Measurements from ENCODE around the gene GPC1. TPM values are rescaled to one million over a fixed set of nuclear protein-coding genes. Genes with fewer than 3 reads are reported as not detected.
"Not testable (repeated sequence)": the region's sequence is repeated elsewhere in the genome, so short reads cannot be mapped to it uniquely, and the experiment has no call there.

GPC1 gene
- total RNA-seq = 10 to 100 TPM; 32.3 to 62.6 TPM
- 10 to 100 TPM; 28.0 to 66.8 TPM for polyA plus RNA-seq
- long read RNA-seq, donor 1, transcript GPC1-201 (9 exons, 3,713 nt) = major isoform, 6 of 78 reads
- long read RNA-seq, donor 1, partial matches to known transcripts = 72 of 78 reads
- long read RNA-seq, donor 1, other reads (novel, unspliced or antisense) = 0 of 78 reads
- long read RNA-seq, donor 2, transcript GPC1-201 (9 exons, 3,713 nt) = major isoform, 33 of 55 reads
- long read RNA-seq, donor 2, partial matches to known transcripts = 19 of 55 reads
- long read RNA-seq, donor 2, other reads (novel, unspliced or antisense) = 3 of 55 reads

- DNase-seq = peak; percentile 65 to 91
- Histone ChIP-seq H3K4me1 (ENCODE audit: control insufficient read depth in 1 of 2, insufficient read depth in 2 of 2, low read length in 2 of 2) (no peaks in the 10 kb centered on the region), H3K27ac (ENCODE audit: low read depth in 1 of 2, low read length in 2 of 2) (peak within 1 kb of the TSS; percentile 28 to 35)
Observed at GRCh38 chr2:240435457-240435947, at the start of gene GPC1. Gene GPC1 (plus strand): TSS chr2:240435663. CDS start chr2:240435919, 256 bp downstream.

GRCh38 chr2:240386326-240386725, 49.1 kb upstream of the GPC1 start:
- Histone ChIP-seq H3K27me3 (ENCODE audit: control insufficient read depth in 1 of 2, insufficient read depth in 2 of 2, low read length in 1 of 2) (no peaks in the 10 kb centered on the region), H3K36me3 (ENCODE audit: control insufficient read depth in 1 of 2, insufficient read depth in 2 of 2, low read length in 1 of 2) (no peaks in the 10 kb centered on the region), H3K4me1 (ENCODE audit: control insufficient read depth in 1 of 2, insufficient read depth in 2 of 2, low read length in 2 of 2) (no peaks in the 10 kb centered on the region), H3K9me3 (ENCODE audit: control insufficient read depth, low read length) (no peaks in the 10 kb centered on the region), H3K4me3 (ENCODE audit: low read length in 2 of 2) (no peak overlapping the region), H3K27ac (ENCODE audit: low read depth in 1 of 2, low read length in 2 of 2) (no peak overlapping the region)
- ATAC-seq (ENCODE audit: low FRiP score) (no peak), DNase-seq (peak; percentile 46 to 63)
- intact Hi-C loops (cut with DNase I) = no loop called here
- 87 to 90% methylated on average over 12 of the region's 12 CpGs for WGBS, 2 donors

More at GRCh38 chr2:240435457-240435947, at the start of gene GPC1:
- no peaks in the 10 kb centered on the region for H3K9me3 ChIP-seq (ENCODE audit: control insufficient read depth, low read length)
- ATAC-seq (ENCODE audit: low FRiP score) = peak; percentile 70
- H3K27me3 ChIP-seq (ENCODE audit: control insufficient read depth in 1 of 2, insufficient read depth in 2 of 2, low read length in 1 of 2) = no peaks in the 10 kb centered on the region
- H3K4me3 ChIP-seq (ENCODE audit: low read length in 2 of 2) = peak within 1 kb of the TSS; percentile 71 to 80
- no peaks in the 10 kb centered on the region for H3K36me3 ChIP-seq (ENCODE audit: control insufficient read depth in 1 of 2, insufficient read depth in 2 of 2, low read length in 1 of 2)
- intact Hi-C loops (cut with DNase I) = loop anchor here in 1 of 2 donors (1.0 to 5.0 kb wide), 2 partner anchors 61 to 158 kb away; no protein-coding TSS in a partner anchor
- WGBS, 2 donors = 1% methylated on average over 44 to 77 of the region's 77 CpGs

- H3K27me3 ChIP-seq (ENCODE audit: control insufficient read depth in 1 of 2, insufficient read depth in 2 of 2, low read length in 1 of 2); DNase-seq; H3K9me3 ChIP-seq (ENCODE audit: control insufficient read depth, low read length); ATAC-seq (ENCODE audit: low FRiP score); H3K4me1 ChIP-seq (ENCODE audit: control insufficient read depth in 1 of 2, insufficient read depth in 2 of 2, low read length in 2 of 2); intact Hi-C loops (cut with DNase I); H3K27ac ChIP-seq (ENCODE audit: low read depth in 1 of 2, low read length in 2 of 2); H3K36me3 ChIP-seq (ENCODE audit: control insufficient read depth in 1 of 2, insufficient read depth in 2 of 2, low read length in 1 of 2); H3K4me3 ChIP-seq (ENCODE audit: low read length in 2 of 2): not testable (repeated sequence)
- 89 to 93% methylated on average over 4 of the region's 4 CpGs for WGBS, 2 donors
Observed at GRCh38 chr2:240386743-240387142, 48.7 kb upstream of the GPC1 start.

- H3K4me3 ChIP-seq (ENCODE audit: low read length in 2 of 2) = no peak overlapping the region
- WGBS, 2 donors = 90 to 93% methylated on average over 9 of the region's 9 CpGs
- H3K36me3 ChIP-seq (ENCODE audit: control insufficient read depth in 1 of 2, insufficient read depth in 2 of 2, low read length in 1 of 2) = no peaks in the 10 kb centered on the region
- no peaks in the 10 kb centered on the region for H3K27me3 ChIP-seq (ENCODE audit: control insufficient read depth in 1 of 2, insufficient read depth in 2 of 2, low read length in 1 of 2)
- H3K27ac ChIP-seq (ENCODE audit: low read depth in 1 of 2, low read length in 2 of 2) = no peak overlapping the region
- intact Hi-C loops (cut with DNase I) = no loop called here
- H3K9me3 ChIP-seq (ENCODE audit: control insufficient read depth, low read length) = no peaks in the 10 kb centered on the region
- DNase-seq (no peak), ATAC-seq (ENCODE audit: low FRiP score) (no peak)
- H3K4me1 ChIP-seq (ENCODE audit: control insufficient read depth in 1 of 2, insufficient read depth in 2 of 2, low read length in 2 of 2) = no peaks in the 10 kb centered on the region
Observed at GRCh38 chr2:240387325-240387668, 48.2 kb upstream of the GPC1 start.

GRCh38 chr2:240387669-240388358, 47.6 kb upstream of the GPC1 start:
- WGBS, 2 donors = 68 to 74% methylated on average over 16 of the region's 16 CpGs
- ATAC-seq (ENCODE audit: low FRiP score) = peak; percentile 19
- H3K27me3 ChIP-seq (ENCODE audit: control insufficient read depth in 1 of 2, insufficient read depth in 2 of 2, low read length in 1 of 2) = no peaks in the 10 kb centered on the region
- peak; percentile 78 to 89 for DNase-seq
- no peaks in the 10 kb centered on the region for H3K36me3 ChIP-seq (ENCODE audit: control insufficient read depth in 1 of 2, insufficient read depth in 2 of 2, low read length in 1 of 2)
- intact Hi-C loops (cut with DNase I) = no loop called here
- H3K4me3 ChIP-seq (ENCODE audit: low read length in 2 of 2) = no peak overlapping the region
- H3K9me3 ChIP-seq (ENCODE audit: control insufficient read depth, low read length) = no peaks in the 10 kb centered on the region
- no peak overlapping the region for H3K27ac ChIP-seq (ENCODE audit: low read depth in 1 of 2, low read length in 2 of 2)
- no peaks in the 10 kb centered on the region for H3K4me1 ChIP-seq (ENCODE audit: control insufficient read depth in 1 of 2, insufficient read depth in 2 of 2, low read length in 2 of 2)

- 96 to 97% methylated on average over 20 to 21 of the region's 21 CpGs for WGBS, 2 donors
- no peaks in the 10 kb centered on the region for H3K36me3 ChIP-seq (ENCODE audit: control insufficient read depth in 1 of 2, insufficient read depth in 2 of 2, low read length in 1 of 2)
- DNase-seq (peak; percentile 36 to 74), ATAC-seq (ENCODE audit: low FRiP score) (no peak)
- H3K27me3 ChIP-seq (ENCODE audit: control insufficient read depth in 1 of 2, insufficient read depth in 2 of 2, low read length in 1 of 2) = no peaks in the 10 kb centered on the region
- H3K9me3 ChIP-seq (ENCODE audit: control insufficient read depth, low read length) = no peaks in the 10 kb centered on the region
- no peaks in the 10 kb centered on the region for H3K4me1 ChIP-seq (ENCODE audit: control insufficient read depth in 1 of 2, insufficient read depth in 2 of 2, low read length in 2 of 2)
- no peak overlapping the region for H3K4me3 ChIP-seq (ENCODE audit: low read length in 2 of 2)
- H3K27ac ChIP-seq (ENCODE audit: low read depth in 1 of 2, low read length in 2 of 2) = no peak overlapping the region
- intact Hi-C loops (cut with DNase I) = no loop called here
Observed at GRCh38 chr2:240388471-240389301, 46.8 kb upstream of the GPC1 start.

- ATAC-seq (ENCODE audit: low FRiP score) = no peak
- H3K9me3 ChIP-seq (ENCODE audit: control insufficient read depth, low read length) = no peaks in the 10 kb centered on the region
- intact Hi-C loops (cut with DNase I) = no loop called here
- DNase-seq = peak; percentile 27 to 53
- no peaks in the 10 kb centered on the region for H3K4me1 ChIP-seq (ENCODE audit: control insufficient read depth in 1 of 2, insufficient read depth in 2 of 2, low read length in 2 of 2)
- no peak overlapping the region for H3K4me3 ChIP-seq (ENCODE audit: low read length in 2 of 2)
- no peaks in the 10 kb centered on the region for H3K36me3 ChIP-seq (ENCODE audit: control insufficient read depth in 1 of 2, insufficient read depth in 2 of 2, low read length in 1 of 2)
- no peaks in the 10 kb centered on the region for H3K27me3 ChIP-seq (ENCODE audit: control insufficient read depth in 1 of 2, insufficient read depth in 2 of 2, low read length in 1 of 2)
- 91 to 94% methylated on average over 6 of the region's 6 CpGs for WGBS, 2 donors
- H3K27ac ChIP-seq (ENCODE audit: low read depth in 1 of 2, low read length in 2 of 2) = no peak overlapping the region
Observed at GRCh38 chr2:240389302-240389805, 46.1 kb upstream of the GPC1 start.
